Measurements from ENCODE around the gene GPR17.

The GPR17 gene

GRCh38 chr2:127661072-127661649, 15.2 kb downstream of the GPR17 start:
- CTCF ChIA-PET, result interaction anchor here (2.5 kb wide), 1 partner anchor 11 kb away, joined by 13 read pairs; no protein-coding TSS in a partner anchor
- TF ChIP-seq CTCF (IDR thresholded peaks at IDR 0.05; ENCODE audit: insufficient read depth, low read length, missing control alignments), result no peak
- no peak overlapping the region for H3K4me3 ChIP-seq (ENCODE audit: low read depth, low read length)
- POLR2A ChIA-PET, result no interaction called here
- no peak for DNase-seq (ENCODE audit: low read depth, low spot score)

- POLR2A ChIA-PET, result no interaction called here
- DNase-seq (ENCODE audit: low read depth, low spot score), result no peak
- CTCF ChIA-PET, result interaction anchor here (3.4 kb wide), 1 partner anchor 12 kb away, joined by 21 read pairs; no protein-coding TSS in a partner anchor
- H3K4me3 ChIP-seq (ENCODE audit: low read depth, low read length), result no peak overlapping the region
- no peak for TF ChIP-seq CTCF (IDR thresholded peaks at IDR 0.05; ENCODE audit: insufficient read depth, low read length, missing control alignments)
Observed at GRCh38 chr2:127661949-127662510, 16.1 kb downstream of the GPR17 start.

GRCh38 chr2:127662937-127663565, 17.1 kb downstream of the GPR17 start:
- no peak for DNase-seq (ENCODE audit: low read depth, low spot score)
- POLR2A ChIA-PET, result no interaction called here
- CTCF ChIA-PET, result interaction anchor here (1.3 to 3.4 kb wide), 2 partner anchors 12 to 13 kb away, joined by 4 to 21 read pairs; partner anchors contain the start of gene LIMS2

GRCh38 chr2:127663566-127664064, 17.7 kb downstream of the GPR17 start:
- TF ChIP-seq CTCF (IDR thresholded peaks at IDR 0.05; ENCODE audit: insufficient read depth, low read length, missing control alignments), result no peak
- ChIA-PET POLR2A (no interaction called here), CTCF (interaction anchor here (1.3 to 3.4 kb wide), 2 partner anchors 12 to 13 kb away, joined by 4 to 21 read pairs; partner anchors contain the start of gene LIMS2)
- no peak for DNase-seq (ENCODE audit: low read depth, low spot score)
- no peak overlapping the region for H3K4me3 ChIP-seq (ENCODE audit: low read depth, low read length)

More at GRCh38 chr2:127662937-127663565, 17.1 kb downstream of the GPR17 start:
- H3K4me3 ChIP-seq (ENCODE audit: low read depth, low read length), result no peak overlapping the region
- TF ChIP-seq CTCF (IDR thresholded peaks at IDR 0.05; ENCODE audit: insufficient read depth, low read length, missing control alignments), result no peak

GRCh38 chr2:127664065-127664894, 18.3 kb downstream of the GPR17 start:
- TF ChIP-seq CTCF (IDR thresholded peaks at IDR 0.05; ENCODE audit: insufficient read depth, low read length, missing control alignments), result no peak
- ChIA-PET CTCF (interaction anchor here (3.4 kb wide), 1 partner anchor 14 kb away, joined by 21 read pairs; no protein-coding TSS in a partner anchor), POLR2A (interaction anchor here (0.9 kb wide), 1 partner anchor 138 kb away, joined by 3 read pairs; no protein-coding TSS in a partner anchor)
- no peak overlapping the region for H3K4me3 ChIP-seq (ENCODE audit: low read depth, low read length)
- DNase-seq (ENCODE audit: low read depth, low spot score), result no peak

Data from AG04449 (cell line).